Upper lobe of left lung (tissue), 6 donors: Measurements from ENCODE around the gene COL15A1. TPM values are rescaled to one million over a fixed set of nuclear protein-coding genes. Genes with fewer than 3 reads are reported as not detected.

Source experiments
- ATAC-seq, 2 donors: fragments of 200-7000 bp; cut with Tn5 transposase; one replicate each; pipeline ENCODE4 v1.9.1; 2022; ENCODE audit warnings: mild to moderate bottlenecking in 2 of 2, moderate library complexity in 2 of 2; ENCODE audit not compliant: low FRiP score in 2 of 2
- DNase-seq, 2 donors: peaks; one replicate each; pipeline ENCODE4 v3.0.0-alpha.2; 2019 to 2020
- H3K27ac ChIP-seq, 4 donors: fragments of 200-600 bp; sonication (generic); one replicate each; pipeline ENCODE4 v1.5.1; 2016 to 2019
- H3K27me3 ChIP-seq, 4 donors: fragments of 200-600 bp; sonication (generic); one replicate each; pipeline ENCODE4 v1.5.1; 2017 to 2019
- H3K36me3 ChIP-seq, 4 donors: fragments of 200-600 bp; sonication (generic); one replicate each; pipeline ENCODE4 v1.5.1; 2016 to 2019
- H3K4me1 ChIP-seq, 4 donors: fragments of 200-600 bp; sonication (generic); one replicate each; pipeline ENCODE4 v1.5.1; 2018 to 2019
- H3K4me3 ChIP-seq, 4 donors: fragments of 200-600 bp; sonication (generic); one replicate each; pipeline ENCODE4 v1.5.1; 2017 to 2019; ENCODE audit warnings: mild to moderate bottlenecking in 2 of 4, moderate library complexity in 1 of 4
- H3K9me3 ChIP-seq, 4 donors: fragments of 200-600 bp; sonication (generic); one replicate each; pipeline ENCODE4 v1.5.1; 2018 to 2019
- EP300 ChIP-seq, 4 donors: sonication (generic); formaldehyde crosslinking; IDR thresholded peaks; one replicate each; pipeline ENCODE4 v1.5.1; 2017; ENCODE audit warnings: antibody characterized with exemption in 4 of 4, control low read depth in 2 of 4
- POLR2A ChIP-seq, 4 donors: fragments of 450-650 bp; IDR thresholded peaks; one replicate each; pipeline ENCODE4 v1.5.1; 2016 to 2017; ENCODE audit warnings: antibody characterized with exemption in 4 of 4, mild to moderate bottlenecking in 2 of 4
- POLR2AphosphoS5 ChIP-seq, 2 donors: sonication (generic); formaldehyde crosslinking; IDR thresholded peaks; one replicate each; pipeline ENCODE4 v1.5.1; 2017; ENCODE audit warnings: antibody characterized with exemption in 2 of 2
- WGBS, 2 donors: methylation state at CpG; one replicate each; pipeline ENCODE4 v1.1.5; 2017 to 2018; 5-methylcytosine and 5-hydroxymethylcytosine counted together
- total RNA-seq, 6 donors: library from RNA; depleted of rRNA in 4 of 6; stranded (reverse); fragments of >200 nt in 4 of 6; gene quantifications; one replicate each; pipeline versions ENCODE4 v1.1.0 to v1.2.1, GENCODE V29; 2016 to 2021
- TF ChIP-seq, protein P1 (sequence below), 6 experiments: fragments of 450-650 bp in 4 of 6; fragments of 200-600 bp in 2 of 6; sonication (generic) in 2 of 6; IDR thresholded peaks; one replicate each; pipeline ENCODE4 v1.5.1; 2016 to 2019; ENCODE audit warnings: antibody characterized with exemption in 6 of 6
- donor health status: DM: no; HTN: no; CAD: no; lungs with moderate emphysema.
- donor health status: DM: no; HTN: yes; CAD: no; lungs with severe emphysema.

Gene COL15A1
- total RNA-seq, 6 donors from 2014 or later = 1.0 to 17.9 (median 2.7) TPM

DNA sequence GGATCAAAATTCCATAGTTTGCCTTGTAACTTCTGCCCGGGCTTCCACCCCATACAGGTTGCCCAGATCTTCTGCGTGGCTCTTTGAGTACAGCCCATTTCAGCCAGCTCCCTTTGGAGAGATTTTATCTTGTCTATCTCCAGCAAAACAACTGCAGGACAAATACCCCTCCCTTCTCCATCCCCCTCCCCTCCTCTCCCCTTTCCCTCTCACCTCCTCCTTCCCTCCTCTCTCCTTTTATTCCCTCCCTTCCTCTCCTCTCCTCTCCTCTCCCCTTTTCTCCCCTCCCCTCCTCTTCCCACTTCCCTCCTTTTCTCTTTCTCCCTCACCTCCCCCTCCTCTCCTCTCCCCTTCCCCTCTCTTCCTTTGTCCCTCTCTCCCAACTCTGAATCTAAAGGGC is 58.2 kb downstream of the COL15A1 start:
- no peak for ATAC-seq
- no peak overlapping the region for H3K27ac ChIP-seq

DNA sequence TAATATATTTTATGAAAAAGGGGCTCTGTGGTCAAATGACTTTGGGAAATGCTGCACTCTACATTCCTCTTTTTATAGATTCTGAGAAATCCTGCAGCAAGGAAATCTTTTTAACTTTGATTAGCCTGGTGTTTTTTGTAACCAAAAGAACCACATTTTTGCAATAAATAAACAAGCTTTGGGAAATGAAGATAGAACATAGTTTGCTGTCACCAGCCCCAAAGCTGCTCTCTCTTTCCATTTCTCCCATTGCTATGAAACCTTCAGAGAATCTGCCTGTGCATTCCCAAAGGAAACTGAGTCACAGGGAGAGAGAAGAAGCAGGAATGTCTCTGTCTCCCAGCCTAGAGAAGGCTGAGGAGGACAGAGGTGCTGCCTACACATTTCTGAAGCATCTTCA is 59.0 kb downstream of the COL15A1 start:
- Histone ChIP-seq H3K9me3 (no peaks in the 10 kb centered on the region), H3K4me1 (peaks cover 4 to 14% (median 9%) of the 10 kb centered on the region in 4 donors), H3K36me3 (no peaks in the 10 kb centered on the region), H3K27me3 (no peaks in the 10 kb centered on the region), H3K27ac (no peak overlapping the region), H3K4me3 (no peak overlapping the region)
- ATAC-seq = no peak
- TF ChIP-seq POLR2AphosphoS5 (IDR thresholded peaks at IDR 0.05) (no peak), POLR2A (IDR thresholded peaks at IDR 0.05) (no peak), EP300 (IDR thresholded peaks at IDR 0.05) (no peak)
- TF ChIP-seq, protein P1, sequence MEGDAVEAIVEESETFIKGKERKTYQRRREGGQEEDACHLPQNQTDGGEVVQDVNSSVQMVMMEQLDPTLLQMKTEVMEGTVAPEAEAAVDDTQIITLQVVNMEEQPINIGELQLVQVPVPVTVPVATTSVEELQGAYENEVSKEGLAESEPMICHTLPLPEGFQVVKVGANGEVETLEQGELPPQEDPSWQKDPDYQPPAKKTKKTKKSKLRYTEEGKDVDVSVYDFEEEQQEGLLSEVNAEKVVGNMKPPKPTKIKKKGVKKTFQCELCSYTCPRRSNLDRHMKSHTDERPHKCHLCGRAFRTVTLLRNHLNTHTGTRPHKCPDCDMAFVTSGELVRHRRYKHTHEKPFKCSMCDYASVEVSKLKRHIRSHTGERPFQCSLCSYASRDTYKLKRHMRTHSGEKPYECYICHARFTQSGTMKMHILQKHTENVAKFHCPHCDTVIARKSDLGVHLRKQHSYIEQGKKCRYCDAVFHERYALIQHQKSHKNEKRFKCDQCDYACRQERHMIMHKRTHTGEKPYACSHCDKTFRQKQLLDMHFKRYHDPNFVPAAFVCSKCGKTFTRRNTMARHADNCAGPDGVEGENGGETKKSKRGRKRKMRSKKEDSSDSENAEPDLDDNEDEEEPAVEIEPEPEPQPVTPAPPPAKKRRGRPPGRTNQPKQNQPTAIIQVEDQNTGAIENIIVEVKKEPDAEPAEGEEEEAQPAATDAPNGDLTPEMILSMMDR (IDR thresholded peaks at IDR 0.05) = no peak
- DNase-seq = no peak

More for the DNA sequence above, 58.2 kb downstream of the COL15A1 start:
- WGBS, 2 donors = 93 to 96% methylated on average over 2 of the region's 2 CpGs
- H3K36me3 ChIP-seq = no peaks in the 10 kb centered on the region
- no peaks in the 10 kb centered on the region for H3K9me3 ChIP-seq
- no peak for DNase-seq
- no peaks in the 10 kb centered on the region for H3K27me3 ChIP-seq
- peaks cover 4 to 14% (median 9%) of the 10 kb centered on the region in 4 donors for H3K4me1 ChIP-seq
- no peak for TF ChIP-seq EP300 (IDR thresholded peaks at IDR 0.05)
- no peak for TF ChIP-seq POLR2A (IDR thresholded peaks at IDR 0.05)
- TF ChIP-seq POLR2AphosphoS5 (IDR thresholded peaks at IDR 0.05) = no peak
- TF ChIP-seq, protein P1 (IDR thresholded peaks at IDR 0.05) = no peak
- H3K4me3 ChIP-seq = no peak overlapping the region

- WGBS, 2 donors = 84% methylated on average over 5 of the region's 5 CpGs; no CpG with 5 or more reads in 1 of the 2 donors
- peaks cover 4 to 14% (median 8%) of the 10 kb centered on the region in 4 donors for H3K4me1 ChIP-seq
- no peak overlapping the region for H3K4me3 ChIP-seq
- peak in 1 of 2 donors; percentile 17 for ATAC-seq
- peak in 1 of 2 donors; percentile 19 for DNase-seq
- no peak for TF ChIP-seq POLR2AphosphoS5 (IDR thresholded peaks at IDR 0.05)
- TF ChIP-seq EP300 (IDR thresholded peaks at IDR 0.05) = no peak
- no peak overlapping the region for H3K27ac ChIP-seq
- H3K36me3 ChIP-seq = no peaks in the 10 kb centered on the region
- no peaks in the 10 kb centered on the region for H3K9me3 ChIP-seq
- no peaks in the 10 kb centered on the region for H3K27me3 ChIP-seq
Observed at GRCh38 chr9:99003308-99003707, 59.6 kb downstream of the COL15A1 start.

- WGBS, 2 donors = 92 to 96% methylated on average over 5 of the region's 5 CpGs
- Histone ChIP-seq H3K27me3 (no peaks in the 10 kb centered on the region), H3K4me1 (peaks cover under 1 to 8% (median 1%) of the 10 kb centered on the region in 4 donors), H3K9me3 (no peaks in the 10 kb centered on the region), H3K27ac (no peak overlapping the region), H3K36me3 (no peaks in the 10 kb centered on the region), H3K4me3 (no peak overlapping the region)
- TF ChIP-seq POLR2A (IDR thresholded peaks at IDR 0.05) (no peak), POLR2AphosphoS5 (IDR thresholded peaks at IDR 0.05) (no peak), EP300 (IDR thresholded peaks at IDR 0.05) (no peak)
- TF ChIP-seq, protein P1 (IDR thresholded peaks at IDR 0.05) = no peak
- ATAC-seq (no peak), DNase-seq (no peak)
Observed at GRCh38 chr9:99004115-99004514, 60.4 kb downstream of the COL15A1 start.

DNA sequence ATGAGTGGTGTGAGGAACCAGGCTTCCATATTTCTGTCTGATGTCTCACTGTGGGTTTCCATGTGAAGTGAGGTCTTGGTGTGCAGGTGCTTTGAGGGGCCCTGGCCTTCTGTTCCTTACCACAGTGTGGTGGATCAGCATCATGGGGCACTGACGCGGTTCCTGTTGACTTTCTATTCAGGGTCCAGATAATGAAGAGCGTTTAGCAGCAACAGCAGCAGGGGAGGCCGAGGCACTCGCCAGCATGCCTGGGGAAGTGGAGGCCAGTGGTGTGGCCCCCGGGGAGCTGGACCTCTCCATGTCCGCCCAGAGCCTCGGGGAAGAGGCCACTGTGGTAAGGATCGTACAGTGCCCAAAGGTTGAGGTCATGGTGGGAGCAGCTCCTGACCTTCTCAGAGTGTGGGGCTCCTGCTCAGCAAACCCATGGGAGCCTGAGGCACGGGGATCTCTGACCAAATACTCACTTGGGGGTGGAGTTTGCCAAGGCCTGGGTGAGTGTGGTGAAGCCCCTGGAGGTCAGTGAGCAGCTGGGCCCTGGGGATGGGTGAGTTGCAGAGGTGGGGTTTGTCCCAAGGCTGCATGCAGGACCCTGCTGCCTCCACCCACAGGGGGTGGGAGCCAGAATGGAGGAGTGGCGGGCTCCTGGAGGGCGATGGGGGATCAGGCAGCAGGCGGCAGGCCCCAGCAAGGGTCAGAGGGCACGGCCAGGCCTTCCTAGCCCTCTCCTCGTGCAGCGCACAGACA is 61.2 kb downstream of the COL15A1 start:
- Histone ChIP-seq H3K27ac (no peak overlapping the region), H3K36me3 (no peaks in the 10 kb centered on the region), H3K4me1 (peaks cover 0 to 5% (median 0%) of the 10 kb centered on the region in 4 donors), H3K4me3 (no peak overlapping the region), H3K9me3 (peaks cover 0 to 1% (median 0%) of the 10 kb centered on the region in 4 donors), H3K27me3 (no peaks in the 10 kb centered on the region)
- DNase-seq (peak in 1 of 2 donors; percentile 43), ATAC-seq (peak in 1 of 2 donors; percentile 8)
- 96 to 97% methylated on average over 7 to 16 of the region's 16 CpGs for WGBS, 2 donors
- no peak for TF ChIP-seq POLR2AphosphoS5 (IDR thresholded peaks at IDR 0.05)
